Activated CD8-positive, alpha-beta memory T cell treated with anti-CD3 and anti-CD28 coated beads, Interleukin-2, amount 50 U/mL, for 24 hours (primary cell): ENCODE measurements around the gene MAML2.

ENCODE experiments used
- DNase-seq: peaks from one replicate; pipeline ENCODE4 v3.0.0-alpha.2; 2020; ENCODE audit errors: extremely low read depth

MAML2 gene

GRCh38 chr11:96318399-96318798, 24.6 kb downstream of the MAML2 start:
- DNase-seq = no peak

GRCh38 chr11:96317985-96318384, 25.0 kb downstream of the MAML2 start:
- no peak for DNase-seq

GRCh38 chr11:96317571-96317970, 25.4 kb downstream of the MAML2 start:
- DNase-seq = no peak

- no peak for DNase-seq
These were observed 26.1 kb downstream of the MAML2 start for GRCh38 chr11:96316869-96317268.

GRCh38 chr11:96315476-96315875, 27.5 kb downstream of the MAML2 start:
- no peak for DNase-seq

- DNase-seq = no peak
These were observed 28.5 kb downstream of the MAML2 start for GRCh38 chr11:96314326-96315020.

GRCh38 chr11:96313163-96313562, 29.8 kb downstream of the MAML2 start:
- no peak for DNase-seq

- no peak for DNase-seq
These were observed 31.9 kb downstream of the MAML2 start for GRCh38 chr11:96311120-96311568.

- DNase-seq = no peak
These were observed 32.8 kb downstream of the MAML2 start for GRCh38 chr11:96310236-96310635.

- DNase-seq = no peak
These were observed 33.4 kb downstream of the MAML2 start for GRCh38 chr11:96309643-96310017.

GRCh38 chr11:96309016-96309642, 33.9 kb downstream of the MAML2 start:
- DNase-seq = no peak

- no peak for DNase-seq
These were observed 35.2 kb downstream of the MAML2 start for GRCh38 chr11:96307776-96308140.

GRCh38 chr11:96306933-96307775, 35.8 kb downstream of the MAML2 start:
- no peak for DNase-seq

- DNase-seq = no peak
These were observed 36.4 kb downstream of the MAML2 start for GRCh38 chr11:96306600-96306932.

GRCh38 chr11:96306071-96306470, 36.9 kb downstream of the MAML2 start:
- no peak for DNase-seq

- DNase-seq = no peak
These were observed 39.0 kb downstream of the MAML2 start for GRCh38 chr11:96303980-96304379.

- DNase-seq = no peak
These were observed 39.9 kb downstream of the MAML2 start for GRCh38 chr11:96303064-96303463.

- DNase-seq = no peak
These were observed 41.2 kb downstream of the MAML2 start for GRCh38 chr11:96301818-96302217.

- no peak for DNase-seq
These were observed 43.7 kb downstream of the MAML2 start for GRCh38 chr11:96299155-96299888.

- no peak for DNase-seq
These were observed 47.6 kb downstream of the MAML2 start for GRCh38 chr11:96295369-96295768.

- no peak for DNase-seq
These were observed 48.7 kb downstream of the MAML2 start for GRCh38 chr11:96294289-96294688.

- DNase-seq = no peak
These were observed 49.4 kb downstream of the MAML2 start for GRCh38 chr11:96293598-96294021.
